ENCODE data around the gene MS4A12. TPM values are rescaled to one million over a fixed set of nuclear protein-coding genes. Genes with fewer than 3 reads are reported as not detected.

MS4A12 gene
- total and polyA plus RNA-seq, 9 of the 15 experiments (the other 6 are each of a cell fraction or from before 2014, with no cell fraction given) = not detected

GRCh38 chr11:60455531-60456042, 37.0 kb upstream of the MS4A12 start, which contains the start of gene MS4A1 (continued):
- TF ChIP-seq ZBTB26 (CRISPR knock-in tag; IDR thresholded peaks at IDR 0.05) (no peak), HDGF (IDR thresholded peaks at IDR 0.05) (no peak), ZNF561 (CRISPR knock-in tag; conservative IDR thresholded peaks at IDR 0.05) (no peak), ZBTB43 (CRISPR knock-in tag; IDR thresholded peaks at IDR 0.05) (no peak), ZNF707 (CRISPR knock-in tag; conservative IDR thresholded peaks at IDR 0.05) (no peak), POLR2AphosphoS2 (IDR thresholded peaks at IDR 0.05; ENCODE audit: low read length) (no peak)

GRCh38 chr11:60457576-60457975, 35.0 kb upstream of the MS4A12 start:
- H2AFZ ChIP-seq (ENCODE audit: low read depth, low read length) = no peak overlapping the region
- intact Hi-C loops (cut with micrococcal nuclease) = no loop called here
- H4K20me1 ChIP-seq (replicated peaks; ENCODE audit: control insufficient read depth, insufficient read depth, low read length) = no peaks in the 10 kb centered on the region
- H3K4me1 ChIP-seq (replicated peaks in 1 of 2; ENCODE audit: control insufficient read depth in 2 of 2, insufficient read depth in 2 of 2, low read length in 2 of 2) = no peaks in the 10 kb centered on the region
- H3K9me1 ChIP-seq (ENCODE audit: control insufficient read depth, insufficient read depth, low read length) = no peaks in the 10 kb centered on the region
- H3K79me2 ChIP-seq (ENCODE audit: control insufficient read depth, insufficient read depth, low read length) = no peaks in the 10 kb centered on the region
- H3K9ac ChIP-seq (ENCODE audit: insufficient read depth in 1 of 2, low read depth in 2 of 2, low read length in 2 of 2) = no peak overlapping the region
- H3K27me3 ChIP-seq (ENCODE audit: control insufficient read depth in 2 of 2, insufficient read depth in 2 of 2, low read length in 2 of 2) = no peaks in the 10 kb centered on the region
- no peak overlapping the region for H3K4me3 ChIP-seq
- no peak overlapping the region for H3K27ac ChIP-seq (ENCODE audit: extremely low read depth, low read depth, low read length)
- DNase-seq (ENCODE audit: extremely low read depth in 1 of 4, low spot score in 3 of 4) (no peak), FAIRE-seq (no peak), ATAC-seq (no peak)
- no peak overlapping the region for H3K4me2 ChIP-seq (ENCODE audit: insufficient read depth, low read length)
- H3K36me3 ChIP-seq (ENCODE audit: control insufficient read depth, insufficient read depth, low read length) = no peaks in the 10 kb centered on the region
- in situ Hi-C loops (cut with MboI) = no loop called here
- WGBS (ENCODE audit: insufficient coverage, low coverage, missing lambda C conversion rate) = 3% methylated on average over 3 of the region's 3 CpGs
- no peaks in the 10 kb centered on the region for H3K9me3 ChIP-seq (replicated peaks; ENCODE audit: control insufficient read depth, insufficient read depth, low read depth, low read length)
- no peak for TF ChIP-seq CBX5 (IDR thresholded peaks at IDR 0.05; ENCODE audit: borderline replicate concordance, low read depth)
- TF ChIP-seq NR0B1 (IDR thresholded peaks at IDR 0.05; ENCODE audit: partially characterized antibody) = no peak
- TF ChIP-seq RUNX1 (IDR thresholded peaks at IDR 0.05; ENCODE audit: low read depth) = no peak
- no peak for TF ChIP-seq MCM2 (IDR thresholded peaks at IDR 0.05; ENCODE audit: low read depth)
- TF ChIP-seq ZHX1 (conservative IDR thresholded peaks at IDR 0.05; ENCODE audit: low read length) = no peak
- no peak for TF ChIP-seq ZNF655 (CRISPR knock-in tag; IDR thresholded peaks at IDR 0.05)
- BruUV-seq (replicated peaks) = no TSS peak
- ChIA-PET CTCF (ENCODE audit: low intra/inter-chr PET ratio) (no interaction called here), POLR2A (interaction anchor here (0.5 kb wide), 1 partner anchor 46 kb away, joined by 3 read pairs; no protein-coding TSS in a partner anchor)

All from K562 (cell line).